Mucosa of stomach (tissue), 1 donor: ENCODE measurements around the gene CTDSP1.
A peak's percentile ranks its signal among the peaks of the same experiment; 100 is the strongest.

Source experiments
- H3K27me3 ChIP-seq: one replicate; pipeline ENCODE4 v1.7.0; 2013; ENCODE audit warnings: mild to moderate bottlenecking, low read length; ENCODE audit not compliant: control insufficient read depth, insufficient read depth
- H3K36me3 ChIP-seq: one replicate; pipeline ENCODE4 v1.7.0; 2013; ENCODE audit warnings: low read length; ENCODE audit not compliant: control insufficient read depth, insufficient read depth
- H3K4me1 ChIP-seq: one replicate; pipeline ENCODE4 v1.7.0; 2013; ENCODE audit warnings: mild to moderate bottlenecking, low read length; ENCODE audit not compliant: control insufficient read depth, insufficient read depth
- H3K4me3 ChIP-seq: one replicate; pipeline ENCODE4 v1.7.0; 2013; ENCODE audit warnings: low read length
- H3K9ac ChIP-seq: one replicate; pipeline ENCODE4 v1.7.0; 2013; ENCODE audit warnings: mild to moderate bottlenecking, low read length, moderate library complexity
- H3K9me3 ChIP-seq: one replicate; pipeline ENCODE4 v1.7.0; 2013; ENCODE audit warnings: mild to moderate bottlenecking, low read length, moderate library complexity; ENCODE audit not compliant: control insufficient read depth
- donor health status: Pancreatic carcinoma.

The CTDSP1 gene

GRCh38 chr2:218386505-218387368, 12.9 kb upstream of the CTDSP1 start:
- Histone ChIP-seq H3K4me3 (peak overlapping the region; percentile 28), H3K9ac (peak overlapping the region; percentile 61)

GRCh38 chr2:218387369-218388194, 12.1 kb upstream of the CTDSP1 start:
- Histone ChIP-seq H3K9ac (peak overlapping the region; percentile 61), H3K4me1 (peaks cover 10% of the 10 kb centered on the region), H3K9me3 (no peaks in the 10 kb centered on the region), H3K36me3 (no peaks in the 10 kb centered on the region), H3K27me3 (no peaks in the 10 kb centered on the region), H3K4me3 (peak overlapping the region; percentile 28)

More at GRCh38 chr2:218386505-218387368, 12.9 kb upstream of the CTDSP1 start:
- Histone ChIP-seq H3K36me3 (no peaks in the 10 kb centered on the region), H3K4me1 (peaks cover 18% of the 10 kb centered on the region), H3K9me3 (no peaks in the 10 kb centered on the region), H3K27me3 (peaks cover 6% of the 10 kb centered on the region)

GRCh38 chr2:218389333-218390150, 10.1 kb upstream of the CTDSP1 start:
- Histone ChIP-seq H3K9me3 (no peaks in the 10 kb centered on the region), H3K4me1 (peaks cover 20% of the 10 kb centered on the region), H3K9ac (no peak overlapping the region), H3K36me3 (no peaks in the 10 kb centered on the region), H3K4me3 (no peak overlapping the region), H3K27me3 (no peaks in the 10 kb centered on the region)

GRCh38 chr2:218391202-218391601, 8.5 kb upstream of the CTDSP1 start:
- H3K4me1 ChIP-seq, result peaks cover 32% of the 10 kb centered on the region
- H3K9ac ChIP-seq, result no peak overlapping the region
- H3K4me3 ChIP-seq, result no peak overlapping the region
- no peaks in the 10 kb centered on the region for H3K27me3 ChIP-seq
- no peaks in the 10 kb centered on the region for H3K36me3 ChIP-seq
- no peaks in the 10 kb centered on the region for H3K9me3 ChIP-seq

- Histone ChIP-seq H3K27me3 (no peaks in the 10 kb centered on the region), H3K4me3 (no peak overlapping the region), H3K4me1 (peaks cover 36% of the 10 kb centered on the region), H3K9me3 (no peaks in the 10 kb centered on the region), H3K36me3 (no peaks in the 10 kb centered on the region), H3K9ac (no peak overlapping the region)
Observed at GRCh38 chr2:218392459-218392858, 7.2 kb upstream of the CTDSP1 start.

- Histone ChIP-seq H3K4me3 (no peak overlapping the region), H3K4me1 (peaks cover 37% of the 10 kb centered on the region), H3K36me3 (no peaks in the 10 kb centered on the region)
Observed at GRCh38 chr2:218392891-218393462, 6.7 kb upstream of the CTDSP1 start.

GRCh38 chr2:218393750-218394290, 5.8 kb upstream of the CTDSP1 start:
- H3K9me3 ChIP-seq, result no peaks in the 10 kb centered on the region
- peaks cover 41% of the 10 kb centered on the region for H3K4me1 ChIP-seq
- H3K9ac ChIP-seq, result peak overlapping the region; percentile 18
- H3K4me3 ChIP-seq, result no peak overlapping the region
- no peaks in the 10 kb centered on the region for H3K27me3 ChIP-seq
- no peaks in the 10 kb centered on the region for H3K36me3 ChIP-seq

More at GRCh38 chr2:218392891-218393462, 6.7 kb upstream of the CTDSP1 start:
- no peak overlapping the region for H3K9ac ChIP-seq
- no peaks in the 10 kb centered on the region for H3K27me3 ChIP-seq
- no peaks in the 10 kb centered on the region for H3K9me3 ChIP-seq

- no peaks in the 10 kb centered on the region for H3K36me3 ChIP-seq
- H3K27me3 ChIP-seq, result no peaks in the 10 kb centered on the region
- H3K4me1 ChIP-seq, result peaks cover 43% of the 10 kb centered on the region
- no peak overlapping the region for H3K4me3 ChIP-seq
- no peaks in the 10 kb centered on the region for H3K9me3 ChIP-seq
- H3K9ac ChIP-seq, result peak overlapping the region; percentile 18
Observed at GRCh38 chr2:218394298-218395089, 5.2 kb upstream of the CTDSP1 start.

GRCh38 chr2:218395090-218395444, 4.6 kb upstream of the CTDSP1 start:
- Histone ChIP-seq H3K9ac (no peak overlapping the region), H3K9me3 (no peaks in the 10 kb centered on the region), H3K36me3 (no peaks in the 10 kb centered on the region), H3K27me3 (no peaks in the 10 kb centered on the region), H3K4me1 (peaks cover 43% of the 10 kb centered on the region), H3K4me3 (no peak overlapping the region)

- Histone ChIP-seq H3K9ac (peak overlapping the region; percentile 62), H3K4me1 (peaks cover 43% of the 10 kb centered on the region), H3K4me3 (no peak overlapping the region), H3K36me3 (no peaks in the 10 kb centered on the region), H3K27me3 (no peaks in the 10 kb centered on the region), H3K9me3 (no peaks in the 10 kb centered on the region)
Observed at GRCh38 chr2:218395456-218395825, 4.2 kb upstream of the CTDSP1 start.
